HG02571 (cell line): ENCODE measurements around the gene CCR8.
A peak's percentile ranks its signal among the peaks of the same experiment; 100 is the strongest.

ENCODE experiments used
- ATAC-seq: cut with Tn5 transposase; IDR thresholded peaks from one replicate; pipeline ENCODE4 v1.9.1; 2021; ENCODE audit warnings: mild to moderate bottlenecking, moderate library complexity; ENCODE audit not compliant: unreplicated experiment

The CCR8 gene, protein sequence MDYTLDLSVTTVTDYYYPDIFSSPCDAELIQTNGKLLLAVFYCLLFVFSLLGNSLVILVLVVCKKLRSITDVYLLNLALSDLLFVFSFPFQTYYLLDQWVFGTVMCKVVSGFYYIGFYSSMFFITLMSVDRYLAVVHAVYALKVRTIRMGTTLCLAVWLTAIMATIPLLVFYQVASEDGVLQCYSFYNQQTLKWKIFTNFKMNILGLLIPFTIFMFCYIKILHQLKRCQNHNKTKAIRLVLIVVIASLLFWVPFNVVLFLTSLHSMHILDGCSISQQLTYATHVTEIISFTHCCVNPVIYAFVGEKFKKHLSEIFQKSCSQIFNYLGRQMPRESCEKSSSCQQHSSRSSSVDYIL

DNA sequence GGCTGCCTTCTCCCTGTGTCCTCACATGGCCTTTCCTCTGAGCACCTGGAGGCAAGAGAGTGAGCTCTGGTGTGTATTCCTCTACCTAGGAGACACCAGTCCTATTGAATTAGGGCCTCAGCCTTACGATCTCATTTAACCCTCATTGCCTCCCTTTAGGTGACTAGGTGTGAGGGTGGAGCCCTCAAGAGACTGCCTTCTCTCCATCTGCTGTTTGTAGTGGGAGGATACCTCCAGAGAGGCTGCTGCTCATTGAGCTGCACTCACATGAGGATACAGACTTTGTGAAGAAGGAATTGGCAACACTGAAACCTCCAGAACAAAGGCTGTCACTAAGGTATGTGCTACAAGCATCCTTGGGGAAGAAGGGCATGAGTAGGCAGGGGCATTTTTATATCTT lies at the start of gene CCR8:
Gene CCR8, plus strand, starts transcription at position 217 of the 400 bp plus-strand sequence. CDS start 2,623 bp downstream, outside the sequence.
- no peak for ATAC-seq

DNA sequence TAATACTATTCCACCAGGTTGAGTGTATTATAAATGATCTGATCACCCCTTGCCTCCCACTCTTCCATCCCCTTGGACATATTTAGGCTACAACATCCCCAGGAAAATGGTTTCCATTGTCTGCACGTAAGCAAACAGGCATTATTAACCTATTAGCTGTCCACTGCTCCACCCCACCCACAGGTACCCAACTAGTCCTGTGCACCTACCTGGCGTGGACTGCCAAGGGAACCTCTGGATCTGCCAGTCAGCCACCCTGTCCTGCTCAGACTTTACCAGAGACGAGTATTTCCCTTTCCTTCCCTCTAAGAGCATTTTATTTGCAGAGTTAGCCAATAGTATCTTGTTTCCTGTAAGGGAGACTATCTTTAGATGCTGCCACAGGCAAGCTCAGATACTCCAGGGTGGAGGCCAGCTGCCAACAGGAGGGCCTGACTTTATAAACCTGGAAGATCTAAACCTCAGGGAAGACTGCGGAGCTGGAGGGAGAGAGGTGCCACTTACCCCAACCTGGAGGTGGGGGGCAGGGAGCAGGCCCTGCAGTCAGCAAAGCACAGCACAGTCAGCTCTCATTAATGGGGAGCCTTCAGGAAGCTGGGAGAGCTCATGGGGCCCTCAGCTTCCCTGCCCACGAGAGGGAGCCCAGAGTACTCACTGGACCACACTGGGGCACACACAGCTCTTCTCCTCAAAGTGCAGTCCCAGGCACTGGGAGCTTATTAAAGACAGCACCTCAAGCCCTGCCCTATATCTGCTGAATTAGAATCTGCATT lies 49.6 kb upstream of the CCR8 start, which contains the start of gene CX3CR1:
Gene CX3CR1, minus strand, starts transcription at position 292 of the 773 bp plus-strand sequence. CDS start 13,527 bp downstream, outside the sequence.
- ATAC-seq: no peak

DNA sequence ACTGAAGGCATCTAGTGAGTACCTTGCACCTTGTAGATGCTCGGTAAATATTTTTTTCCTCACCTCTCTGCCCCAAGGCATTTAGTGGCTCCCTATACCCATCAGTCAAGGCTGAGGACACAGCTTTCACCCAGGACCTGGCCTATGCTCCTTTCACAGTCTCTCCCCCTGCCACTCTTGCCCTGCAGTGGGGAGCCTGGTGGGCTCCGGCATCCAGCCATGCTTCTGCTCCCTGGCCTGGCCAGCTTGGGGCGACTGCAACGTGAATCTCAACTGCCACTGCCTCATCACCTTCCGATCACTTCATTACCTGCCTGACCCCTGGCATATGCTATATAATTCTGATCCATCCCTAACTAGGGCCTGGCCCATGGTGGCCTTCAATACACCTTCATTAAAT lies 48.9 kb upstream of the CCR8 start:
- no peak for ATAC-seq

DNA sequence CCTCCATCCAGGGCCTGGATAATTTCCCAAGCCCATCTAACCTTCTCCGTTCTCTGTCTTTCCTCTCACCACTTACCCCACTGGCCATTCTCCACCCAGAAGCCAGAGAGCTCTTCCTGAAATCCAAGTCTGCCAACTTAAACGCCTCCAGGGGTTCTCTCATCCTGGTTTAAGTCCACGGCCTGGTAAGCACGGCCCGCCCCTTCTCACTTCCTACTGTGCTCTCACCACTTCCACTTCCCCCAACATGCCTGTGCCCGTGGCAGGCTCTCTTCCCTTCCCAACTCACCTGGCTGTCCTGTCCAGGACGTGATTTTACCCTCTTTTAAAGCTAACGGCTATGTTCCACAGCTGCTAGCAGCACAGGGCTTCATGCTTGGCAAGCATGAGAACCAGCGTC lies 48.0 kb upstream of the CCR8 start:
- no peak for ATAC-seq

DNA sequence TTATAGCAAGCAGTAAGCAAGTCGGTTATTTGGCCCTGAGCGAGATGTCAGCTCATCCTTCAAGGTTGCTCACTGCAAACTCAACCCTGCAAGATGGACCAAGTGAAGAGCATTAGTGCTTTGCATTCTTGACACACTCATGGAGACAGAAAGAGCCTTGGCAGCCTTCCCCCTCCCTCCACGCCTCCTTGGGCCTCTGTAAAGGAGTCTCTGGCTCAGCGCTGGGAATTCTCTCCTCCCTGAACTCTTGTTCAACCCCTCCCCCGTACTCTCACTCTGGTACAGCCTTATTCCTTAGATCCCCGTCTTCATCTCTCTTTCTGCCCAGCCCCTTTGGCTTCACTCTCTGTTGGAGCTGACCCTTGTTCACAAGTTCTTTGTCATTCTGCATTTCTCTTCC lies 47.5 kb upstream of the CCR8 start:
- ATAC-seq: no peak

DNA sequence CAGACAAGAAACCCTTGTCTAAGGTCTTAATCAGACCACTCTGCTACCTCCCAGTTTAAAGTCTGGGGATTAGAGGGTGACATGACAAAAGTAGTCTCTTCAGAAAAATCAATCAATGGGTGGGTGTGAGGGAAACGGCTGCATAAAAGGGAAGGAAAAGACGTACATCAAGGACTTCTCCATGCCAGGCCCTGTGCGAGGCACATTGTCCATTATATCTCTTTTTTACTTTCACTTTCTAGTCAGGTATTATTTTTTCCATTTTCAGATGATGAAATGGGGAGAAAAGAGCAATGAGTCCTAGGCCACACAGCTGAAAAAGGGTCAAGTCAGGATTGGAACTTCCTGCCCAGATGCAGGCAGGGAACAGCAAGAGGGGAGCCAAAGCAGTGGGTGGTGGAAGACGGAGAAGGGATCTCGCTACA lies 45.0 kb upstream of the CCR8 start:
- ATAC-seq: no peak

DNA sequence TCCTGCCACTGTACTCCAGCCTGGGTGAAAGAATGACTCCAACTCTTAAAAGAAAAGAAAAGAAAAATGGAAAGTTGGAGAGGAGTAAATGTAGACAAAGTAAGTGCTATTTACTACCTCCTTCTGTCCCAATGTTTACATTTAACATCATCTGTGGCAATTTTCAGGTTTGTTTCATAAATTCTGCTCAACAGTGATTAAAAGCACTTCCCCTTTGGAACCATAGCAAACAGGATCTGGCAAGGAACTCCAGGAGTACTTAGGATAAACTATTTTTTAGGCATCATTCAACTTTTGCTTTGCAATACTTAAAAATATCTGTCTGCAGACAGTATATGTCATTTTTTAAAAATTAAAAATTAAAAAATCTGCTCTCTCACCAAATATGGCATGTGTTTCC lies 44.2 kb upstream of the CCR8 start:
- ATAC-seq: no peak

DNA sequence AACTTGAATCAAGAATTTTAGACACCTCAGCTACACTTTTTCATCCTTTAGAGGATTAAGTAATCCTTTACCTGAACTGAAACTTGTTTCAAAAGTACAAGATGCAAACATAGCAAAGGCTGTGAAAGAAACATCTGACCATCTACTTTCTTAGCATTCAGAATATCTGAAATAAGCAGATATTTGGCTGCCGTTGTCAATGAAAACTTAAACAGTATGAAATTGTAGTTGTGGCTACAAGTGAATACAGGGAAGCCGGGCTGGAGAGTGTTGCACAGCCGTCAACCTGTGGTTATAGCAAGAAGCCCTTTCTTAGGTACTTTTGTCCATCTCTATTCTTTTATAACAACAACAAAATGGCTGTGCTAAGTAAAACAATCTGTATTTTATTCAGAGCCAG lies 42.7 kb upstream of the CCR8 start:
- no peak for ATAC-seq

DNA sequence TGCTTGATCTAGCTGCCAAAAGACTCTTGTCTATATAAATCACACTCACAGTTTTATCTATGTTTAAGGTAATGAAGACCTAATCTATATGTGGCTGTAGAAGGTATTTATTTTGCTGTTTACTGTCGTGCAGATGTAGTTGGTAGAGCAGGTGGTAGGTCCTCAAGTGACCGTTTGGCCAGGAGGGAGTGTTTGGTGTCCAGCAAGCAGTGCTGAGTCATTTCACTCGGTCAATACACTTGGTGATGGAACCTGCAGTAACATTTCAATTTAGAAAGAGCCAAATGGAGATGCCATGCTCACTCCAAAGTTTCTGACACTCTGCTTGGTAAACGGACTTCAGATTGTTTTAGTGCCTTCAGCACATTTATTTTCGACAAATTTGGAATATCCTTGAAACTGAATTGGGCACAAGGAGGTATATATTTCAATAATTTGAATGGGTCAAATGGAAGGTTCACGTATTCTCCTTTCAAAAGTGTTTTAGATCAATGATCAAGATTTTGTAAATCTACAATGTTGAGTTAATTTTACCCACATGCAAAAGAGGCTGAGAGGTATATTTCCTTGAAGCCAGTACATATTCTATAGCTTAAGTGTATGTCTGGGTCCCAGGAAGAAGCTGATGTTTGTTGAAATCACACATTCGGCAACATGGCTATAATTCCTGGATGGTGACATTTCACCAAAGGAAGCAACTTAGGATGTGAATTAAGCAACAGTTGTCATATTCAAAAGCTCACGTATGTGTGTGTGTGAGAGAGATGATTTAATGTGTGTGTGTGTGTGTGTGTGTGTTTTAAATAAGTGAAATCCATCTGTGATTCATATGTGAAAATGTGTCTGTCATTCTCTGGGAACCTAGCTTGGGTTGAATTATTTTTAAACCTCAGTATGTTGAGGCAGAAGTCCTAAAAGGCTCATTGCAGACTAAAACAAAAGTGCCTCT lies 42.0 kb upstream of the CCR8 start:
- no peak for ATAC-seq

DNA sequence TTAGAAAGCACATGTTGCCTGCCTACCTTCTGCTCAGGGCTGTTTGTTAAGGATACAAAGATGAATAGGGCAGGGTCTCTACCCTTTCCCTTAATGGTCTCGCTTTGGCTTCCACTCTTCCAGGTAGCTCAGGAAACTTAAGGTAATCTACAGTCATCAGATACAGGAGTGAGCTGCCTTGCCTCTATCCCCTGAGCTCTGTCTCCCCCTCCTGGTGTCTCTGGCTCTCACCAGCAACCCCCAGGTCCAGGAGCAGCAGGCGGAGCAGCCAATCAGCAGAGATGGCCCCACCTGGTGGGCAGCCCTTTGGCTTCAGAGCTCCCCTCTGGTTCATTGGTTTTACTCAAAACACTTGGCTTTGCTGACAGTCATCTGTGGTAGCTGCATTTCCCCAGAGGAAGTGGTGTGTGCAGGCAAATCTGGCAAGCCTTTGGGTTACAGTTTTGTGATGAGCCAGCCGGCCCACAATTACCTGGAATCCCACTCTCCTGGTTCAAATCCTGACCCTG lies 41.2 kb upstream of the CCR8 start:
- ATAC-seq: peak; percentile 96

DNA sequence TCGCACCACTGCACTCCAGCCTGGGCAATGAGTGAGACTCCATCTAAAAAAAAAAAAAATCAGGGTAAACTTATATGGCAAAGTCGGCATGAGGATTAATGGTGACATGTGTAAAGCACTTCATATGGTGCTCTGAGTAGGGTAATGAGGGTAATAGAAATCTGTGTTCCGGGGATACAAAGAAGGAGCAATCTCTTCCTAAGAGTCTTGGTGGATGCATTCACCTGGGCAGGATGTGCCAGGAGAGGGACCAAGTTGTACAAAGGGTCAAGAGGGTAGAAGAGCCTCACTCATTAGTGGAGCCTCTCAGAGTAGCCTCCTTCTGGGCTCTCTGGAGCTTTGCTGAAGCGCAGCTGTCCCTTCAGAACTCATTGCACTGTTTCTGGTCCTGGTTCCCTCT lies 40.4 kb upstream of the CCR8 start:
- no peak for ATAC-seq

DNA sequence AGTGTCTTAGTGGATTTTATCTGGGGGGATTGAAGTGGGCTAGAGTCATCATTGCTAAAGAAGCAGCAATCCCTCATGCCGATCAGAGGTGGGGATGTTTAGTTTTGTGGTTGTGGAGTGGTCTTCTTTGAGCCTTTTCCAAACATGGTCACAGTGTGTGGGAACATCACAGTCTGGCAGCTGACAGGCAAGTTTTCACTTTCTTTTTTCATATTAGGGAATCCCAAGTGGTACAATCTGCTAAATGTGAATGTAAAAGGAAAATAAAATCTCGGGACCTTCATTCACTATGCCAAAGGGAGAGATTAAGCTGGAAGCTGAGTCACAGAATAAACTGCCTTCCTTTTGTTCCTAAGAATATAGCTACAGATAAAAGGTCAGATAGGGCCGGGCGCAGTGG lies 39.3 kb upstream of the CCR8 start:
- no peak for ATAC-seq

DNA sequence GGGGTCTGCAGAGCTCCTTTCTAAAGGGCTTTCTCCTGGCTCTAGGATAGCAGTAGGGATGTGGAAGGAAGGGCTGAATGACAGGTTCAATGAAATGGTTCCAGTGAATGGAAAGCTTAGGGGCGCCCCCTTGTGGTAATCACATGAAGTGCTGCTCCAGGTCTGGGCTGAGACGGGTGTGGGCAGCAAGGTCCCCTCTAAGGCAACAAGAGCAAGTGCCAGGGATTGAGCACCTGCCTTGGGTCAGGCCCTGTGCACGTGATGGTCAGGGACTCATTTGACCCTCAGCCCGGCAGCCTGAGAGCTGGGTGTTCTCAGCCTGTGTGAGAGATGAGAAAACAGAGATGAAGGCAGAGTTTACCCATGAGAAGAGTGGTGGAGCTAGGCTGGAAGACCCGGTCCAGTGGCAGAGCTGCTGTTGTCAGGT lies 37.6 kb upstream of the CCR8 start:
- no peak for ATAC-seq

DNA sequence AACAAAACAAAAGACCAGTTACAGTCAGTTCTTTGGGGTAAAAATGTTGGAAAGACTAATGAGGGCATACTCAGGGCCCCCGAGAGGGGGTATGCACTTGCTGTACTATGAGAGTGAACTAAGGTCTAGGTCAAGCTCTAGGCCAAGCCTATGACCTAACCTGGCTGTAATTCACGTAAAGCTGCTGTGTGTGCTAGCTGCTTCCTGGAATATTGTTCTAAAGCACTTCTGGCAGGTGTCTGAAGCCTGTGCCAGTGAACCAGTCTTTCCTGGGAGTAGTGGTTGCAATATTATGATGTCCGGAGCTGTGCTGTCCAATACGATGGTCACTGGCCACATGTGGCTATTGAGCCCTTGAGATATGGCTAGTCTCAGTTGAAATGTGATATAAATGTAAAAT lies 36.5 kb upstream of the CCR8 start:
- ATAC-seq: no peak

DNA sequence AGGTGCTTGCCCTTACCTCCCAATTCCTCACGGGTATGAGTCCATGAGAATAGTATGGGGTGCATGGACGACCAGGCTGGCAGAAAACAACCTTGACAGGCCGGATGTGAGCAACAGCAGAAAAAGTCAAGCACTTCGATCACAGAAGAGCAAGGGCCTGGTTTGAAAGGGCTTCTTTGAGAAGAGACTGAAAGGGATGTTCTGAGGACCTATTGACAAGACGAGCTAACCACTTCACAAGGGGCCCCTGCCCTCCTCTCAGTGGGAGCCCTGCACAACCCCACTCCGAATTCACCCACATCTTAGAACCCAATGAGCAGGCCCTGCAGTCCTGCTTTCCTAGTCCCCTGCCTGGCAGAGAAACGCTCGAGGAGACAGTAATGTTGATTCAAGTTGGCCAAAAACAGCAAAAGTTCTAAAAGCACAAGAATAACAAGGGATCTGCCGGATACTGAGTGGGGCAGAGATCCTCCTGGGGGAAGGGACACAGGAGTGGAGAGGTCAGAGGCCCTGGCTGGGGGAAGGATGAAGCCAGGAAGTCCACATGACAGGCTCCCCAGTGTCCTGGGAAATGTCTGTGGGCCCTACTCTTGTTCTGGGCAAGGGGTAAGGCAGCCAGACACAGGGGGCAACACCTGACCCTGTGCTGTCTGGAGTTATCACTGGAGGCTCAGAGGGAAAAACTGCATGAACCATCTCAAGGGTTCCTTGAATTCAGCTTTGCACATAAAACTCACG lies 34.9 kb upstream of the CCR8 start:
- ATAC-seq: peak; percentile 2

DNA sequence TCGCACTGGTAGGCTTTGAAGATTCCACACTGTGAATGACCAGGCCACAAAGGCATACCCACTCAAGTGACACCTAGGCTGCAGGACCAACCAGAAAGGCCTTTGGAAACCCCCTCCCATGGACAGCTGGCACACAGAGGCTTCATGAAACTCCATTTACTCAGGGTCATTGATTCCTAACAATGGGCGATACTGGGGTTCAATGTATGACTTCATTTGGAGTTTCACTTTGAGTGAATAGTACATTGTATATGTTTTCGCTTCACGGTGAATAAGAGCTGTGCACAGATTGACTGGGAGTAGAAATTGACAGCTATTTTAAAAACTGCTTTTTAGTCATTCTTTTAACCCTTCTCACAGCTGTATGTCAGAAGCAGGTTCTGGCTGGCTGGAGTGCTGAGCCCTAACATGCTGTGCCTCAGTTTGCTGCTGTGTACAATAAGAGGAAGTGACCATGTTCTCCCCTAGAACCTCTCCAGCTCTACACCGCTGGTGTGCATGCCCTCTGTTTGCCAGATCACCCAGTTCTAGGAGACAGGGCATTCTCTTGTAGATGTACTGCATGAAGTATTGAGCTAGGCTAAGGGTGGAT lies 34.2 kb upstream of the CCR8 start:
- ATAC-seq: peak; percentile 74

DNA sequence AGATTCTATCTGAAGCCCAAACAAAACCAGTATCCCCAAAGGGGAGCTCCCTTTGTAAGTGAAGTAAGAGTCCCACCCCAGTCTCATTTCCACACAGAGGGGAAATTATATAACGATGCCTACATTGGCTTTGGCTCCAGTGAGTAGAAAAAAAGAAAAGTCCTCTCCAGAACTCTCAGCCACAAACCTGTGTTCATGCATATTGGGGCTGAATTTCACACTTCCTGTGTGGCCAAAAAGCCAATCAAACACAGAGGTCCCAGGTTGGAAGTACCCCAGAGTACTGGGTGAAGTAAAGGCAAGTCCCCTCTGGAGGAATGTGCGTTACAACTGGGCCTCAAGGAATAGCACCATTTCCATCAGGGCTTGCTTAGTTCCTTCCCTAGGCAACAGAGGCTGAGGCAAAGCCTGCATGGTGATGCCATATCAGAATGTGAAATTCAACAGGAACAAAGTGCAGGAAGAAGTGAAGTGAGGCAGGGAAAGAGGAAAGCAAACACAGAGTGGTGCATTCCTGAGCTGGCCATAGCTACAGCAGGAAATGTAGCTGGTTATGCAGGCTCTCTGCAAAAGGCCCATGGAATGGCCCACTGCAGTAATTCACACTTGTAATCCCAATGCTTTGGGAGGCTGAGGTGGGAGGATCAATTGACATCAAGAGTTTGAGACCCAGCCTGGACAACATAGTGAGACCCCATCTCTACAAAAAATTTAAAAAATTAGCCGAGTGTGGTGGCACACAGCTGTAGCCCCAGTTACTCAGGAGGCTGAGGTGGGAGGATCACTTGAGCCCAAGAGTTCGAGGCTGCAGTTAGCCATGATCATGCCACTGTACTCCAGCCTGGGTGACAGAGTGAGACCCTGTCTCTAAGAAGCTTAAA lies 33.1 kb upstream of the CCR8 start:
- ATAC-seq: no peak

DNA sequence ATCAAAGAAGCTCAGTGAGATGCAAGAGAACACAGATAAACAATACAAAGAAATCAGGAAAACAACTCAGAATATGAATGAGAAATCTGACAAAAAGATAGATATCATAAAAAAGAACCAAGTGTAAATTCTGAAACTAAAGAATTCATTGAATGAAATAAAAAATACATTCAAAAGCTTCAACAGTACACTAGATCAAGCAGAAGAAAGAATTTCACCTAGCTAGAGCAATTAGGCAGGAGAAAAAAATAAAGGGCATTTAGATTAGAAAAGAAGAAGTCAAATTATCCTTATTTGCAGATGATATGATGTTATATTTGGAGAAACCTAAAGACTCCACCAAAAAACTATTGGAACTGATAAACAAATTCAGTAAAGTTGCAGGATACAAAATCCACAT lies 30.2 kb upstream of the CCR8 start:
- no peak for ATAC-seq

DNA sequence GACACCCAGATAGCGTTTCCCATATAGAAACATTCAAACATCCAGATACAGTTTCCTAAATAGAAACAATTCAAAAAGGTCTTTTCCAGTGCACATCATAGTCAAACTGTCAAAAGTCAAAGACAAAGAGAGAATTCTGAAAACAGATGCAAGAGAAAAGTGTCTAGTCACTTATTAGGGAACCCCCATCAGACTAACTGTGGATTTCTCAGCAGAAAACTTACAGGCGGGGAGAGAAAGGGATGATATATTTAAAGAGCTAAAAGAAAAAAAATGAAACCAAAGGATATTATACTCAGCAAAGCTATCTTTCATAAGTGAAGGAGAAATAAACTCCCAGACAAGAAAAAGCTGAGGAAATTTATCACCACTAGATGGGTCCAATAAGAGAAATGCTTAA lies 27.3 kb upstream of the CCR8 start:
- no peak for ATAC-seq
